Activated T-cell treated with anti-CD3 and anti-CD28 coated beads for 48 hours (primary cell): ENCODE data around the gene OPALIN.

Source experiments
- DNase-seq: peaks from one replicate; pipeline ENCODE4 v3.0.0-alpha.2; 2020; ENCODE audit warnings: low read depth

The OPALIN gene

DNA sequence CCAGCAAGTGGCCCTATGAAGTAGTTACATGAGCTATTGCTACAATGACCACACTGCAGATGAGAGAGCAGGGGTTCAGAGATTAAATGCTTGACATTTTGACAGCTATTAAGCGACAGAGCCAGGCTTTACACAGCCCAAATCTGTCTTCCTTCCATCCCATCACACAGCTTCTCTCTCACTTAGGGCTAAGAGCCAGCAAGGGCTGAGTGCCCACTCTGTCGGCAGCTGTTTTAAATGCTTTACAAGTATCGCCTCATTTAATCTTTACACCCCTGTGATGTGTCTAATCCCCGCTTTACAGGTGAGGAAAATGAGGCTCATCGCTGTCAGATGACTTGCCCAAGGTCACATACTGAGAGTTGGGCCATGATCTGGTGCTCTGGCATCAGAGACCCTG, 15.2 kb upstream of the OPALIN start:
- DNase-seq: no peak

GRCh38 chr10:96371356-96371755, 12.6 kb upstream of the OPALIN start:
- DNase-seq: no peak

DNA sequence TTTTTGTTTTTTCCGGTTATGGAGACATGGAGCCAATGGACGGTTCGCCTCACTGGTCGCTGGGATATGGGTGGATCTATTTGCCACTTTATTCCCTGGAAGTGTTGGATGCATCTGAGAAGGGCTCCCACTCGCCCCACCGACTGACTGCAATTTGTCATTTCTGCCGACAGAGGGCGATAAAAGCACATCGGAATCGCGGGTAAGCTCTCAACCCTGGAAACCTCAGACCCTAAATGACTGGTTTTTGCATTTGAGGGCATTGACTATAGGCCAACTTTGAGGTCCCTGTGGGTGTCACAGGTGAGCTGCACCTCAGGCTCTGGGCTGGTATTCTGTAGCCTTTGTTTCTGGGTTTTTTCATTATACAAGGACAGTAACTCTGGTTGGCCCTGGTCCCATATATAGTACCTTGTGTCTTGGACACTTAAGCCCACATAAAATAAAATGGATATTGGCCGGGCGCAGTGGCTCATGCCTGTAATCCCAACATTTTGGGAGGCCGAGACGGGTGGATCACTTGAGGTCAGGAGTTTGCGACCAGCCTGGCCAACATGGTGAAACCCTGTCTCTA, 11.9 kb upstream of the OPALIN start:
- no peak for DNase-seq

DNA sequence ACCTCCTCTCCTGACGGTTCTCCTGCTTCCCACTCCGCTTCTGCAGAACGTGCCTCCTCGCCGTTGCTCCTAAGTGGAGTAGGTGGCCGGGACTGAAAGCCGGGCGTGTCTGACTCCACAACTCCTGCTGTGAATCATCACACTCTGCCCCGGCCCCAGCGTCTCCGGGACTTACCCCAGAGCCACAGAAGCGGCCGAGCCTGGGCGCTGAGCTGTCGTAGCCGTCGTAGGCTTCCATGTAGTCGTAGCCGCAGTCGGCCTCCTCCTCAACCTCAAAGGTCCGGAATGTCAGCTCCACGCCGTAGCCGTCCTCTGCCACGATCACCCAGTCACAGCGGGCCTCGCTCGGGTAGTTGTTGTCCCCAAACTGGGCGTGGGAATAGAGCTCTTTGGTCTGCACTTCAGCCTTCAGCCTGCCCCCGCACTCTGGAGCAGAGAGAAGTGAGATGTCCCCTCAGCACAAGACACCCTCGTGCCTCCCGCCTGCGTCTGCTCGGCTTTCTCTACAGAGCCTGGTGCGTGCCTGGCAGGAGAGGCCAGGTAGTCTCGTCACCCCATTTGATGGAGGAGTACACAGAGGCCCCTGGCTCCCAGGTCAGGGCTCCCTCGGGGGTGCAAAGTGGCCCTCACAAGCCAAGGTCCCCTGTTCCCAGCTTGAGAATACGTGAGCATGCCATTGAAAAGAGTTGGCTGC, 11.2 kb upstream of the OPALIN start:
- no peak for DNase-seq

DNA sequence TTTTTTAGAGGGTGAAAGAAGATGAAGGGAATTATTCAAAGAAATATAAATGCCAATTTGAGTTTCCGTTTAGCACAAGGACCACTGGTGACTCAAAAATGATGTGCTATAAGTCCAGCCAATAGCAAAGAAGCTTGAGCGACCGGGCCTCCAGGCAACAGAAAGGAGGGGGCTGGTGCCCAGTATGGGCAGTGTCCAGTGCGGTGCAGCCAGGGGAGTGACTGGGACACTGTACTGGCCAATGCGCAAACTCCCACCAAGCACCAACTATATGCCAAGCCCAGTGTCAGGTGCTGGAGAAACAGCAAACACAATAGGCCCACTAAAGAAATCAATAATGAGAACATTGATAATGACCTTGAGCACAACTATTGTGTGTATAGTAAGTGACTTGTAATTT, 10.2 kb upstream of the OPALIN start:
- no peak for DNase-seq

GRCh38 chr10:96367470-96367869, 8.7 kb upstream of the OPALIN start:
- DNase-seq: no peak

- no peak for DNase-seq
These were observed 7.7 kb upstream of the OPALIN start for GRCh38 chr10:96366508-96366907.

DNA sequence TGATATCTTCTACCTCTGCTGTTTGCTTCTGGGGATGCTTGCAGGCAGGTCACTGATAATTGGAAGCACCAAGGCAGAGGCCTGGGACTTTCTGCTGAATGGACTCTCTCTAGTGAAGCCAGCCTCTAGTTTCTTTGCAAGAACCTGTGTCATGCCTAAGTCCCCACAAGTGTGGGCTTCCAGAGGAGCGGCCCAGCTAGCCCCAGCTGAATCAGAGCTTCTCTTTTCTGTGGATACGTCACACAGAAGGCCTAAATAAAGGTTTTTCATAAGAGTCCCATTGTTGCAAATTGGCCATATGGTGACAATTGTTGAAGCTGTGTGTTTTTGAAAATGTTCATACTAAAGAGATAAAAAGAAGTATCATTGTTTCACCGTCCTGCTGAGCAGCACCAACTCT, 6.8 kb upstream of the OPALIN start:
- no peak for DNase-seq

GRCh38 chr10:96360766-96361165, 2.0 kb upstream of the OPALIN start:
- DNase-seq: no peak

- no peak for DNase-seq
These were observed 1.5 kb upstream of the OPALIN start for GRCh38 chr10:96360331-96360730.

DNA sequence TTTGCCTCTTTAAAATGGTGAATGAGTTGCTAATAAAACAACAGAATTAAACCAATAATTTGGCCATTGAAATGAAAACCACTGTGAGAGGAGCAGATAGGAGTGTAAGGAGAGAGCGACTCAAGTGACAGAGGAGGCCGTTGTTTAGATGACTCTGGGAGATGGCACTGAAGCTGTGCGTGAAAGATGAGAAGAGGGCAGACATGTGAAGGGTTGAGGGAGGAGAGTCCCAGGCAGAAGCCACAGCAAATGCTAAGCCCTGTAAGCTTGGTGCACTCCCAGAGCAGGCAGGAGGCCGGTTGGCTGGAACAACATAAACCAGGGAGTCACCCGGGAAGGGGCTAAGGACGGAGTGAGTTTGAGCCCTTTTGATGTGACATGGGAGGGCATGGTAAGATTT, 814 bp upstream of the OPALIN start:
- no peak for DNase-seq

DNA sequence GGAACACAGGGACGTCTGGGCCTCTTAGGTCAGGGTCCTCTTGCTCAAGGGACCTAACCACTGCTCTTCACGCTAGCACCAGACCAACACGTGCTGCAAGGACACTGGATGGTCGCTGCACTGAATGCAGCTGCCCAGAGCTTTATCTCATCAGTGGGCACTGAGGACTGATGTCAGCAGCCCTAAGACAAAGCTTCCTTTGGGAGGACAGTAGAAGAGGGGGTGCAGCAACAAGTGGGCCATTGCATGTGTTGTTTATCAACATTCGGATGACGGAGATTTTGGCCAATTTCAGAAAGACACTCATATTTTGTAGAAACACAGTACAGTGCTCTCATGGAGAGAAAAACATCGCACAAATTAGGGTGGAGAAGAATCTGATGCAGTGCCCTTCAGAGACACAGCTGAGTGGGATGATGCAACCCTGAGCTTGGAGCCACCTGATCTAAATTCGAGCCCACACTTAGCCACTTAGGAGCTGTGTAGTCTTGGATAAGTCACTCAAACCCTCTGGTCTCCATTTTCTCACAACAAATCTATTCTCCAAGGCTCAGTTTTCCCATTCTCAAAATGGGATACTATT, 1.7 kb downstream of the OPALIN start:
- no peak for DNase-seq

GRCh38 chr10:96352582-96352981, 6.2 kb downstream of the OPALIN start:
- DNase-seq: no peak

GRCh38 chr10:96352027-96352426, 6.8 kb downstream of the OPALIN start:
- DNase-seq: no peak

DNA sequence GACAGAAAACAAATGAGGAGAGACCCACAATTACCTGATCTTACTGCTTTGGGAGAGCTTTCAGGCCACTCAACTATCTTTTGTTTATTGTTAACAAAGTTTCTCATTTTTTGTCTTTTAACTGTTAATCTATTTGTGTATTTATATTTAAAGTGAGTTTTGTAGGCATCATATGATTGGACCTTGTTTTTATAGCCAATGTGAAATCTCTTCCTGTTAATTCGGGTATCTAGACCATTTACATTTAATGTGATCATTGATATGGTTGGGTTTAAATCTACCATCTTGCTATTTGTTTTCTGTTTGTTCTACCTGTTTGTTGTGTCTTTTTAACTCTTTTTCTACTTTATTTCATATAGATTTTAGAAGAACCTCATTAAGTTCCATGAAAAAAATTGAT, 12.5 kb downstream of the OPALIN start:
- no peak for DNase-seq

DNA sequence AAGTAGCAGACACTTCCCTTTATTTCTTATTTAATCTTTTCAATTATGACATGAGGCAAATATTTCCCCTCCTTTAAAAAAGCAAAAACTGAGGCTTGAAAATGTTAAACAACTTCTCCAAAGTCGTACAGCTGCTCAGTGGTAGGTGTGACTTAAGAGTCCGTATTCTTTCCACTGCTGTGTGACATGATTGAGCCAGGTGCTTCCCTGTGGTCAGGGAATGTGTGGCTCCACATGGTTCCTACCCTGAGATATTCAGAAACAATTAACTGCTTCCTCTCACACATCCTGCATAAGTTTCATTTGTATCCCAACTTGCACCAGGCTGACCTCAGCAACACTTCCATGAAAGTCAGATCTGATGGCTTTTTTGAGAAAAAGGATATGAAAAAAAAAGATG, 13.6 kb downstream of the OPALIN start:
- no peak for DNase-seq

DNA sequence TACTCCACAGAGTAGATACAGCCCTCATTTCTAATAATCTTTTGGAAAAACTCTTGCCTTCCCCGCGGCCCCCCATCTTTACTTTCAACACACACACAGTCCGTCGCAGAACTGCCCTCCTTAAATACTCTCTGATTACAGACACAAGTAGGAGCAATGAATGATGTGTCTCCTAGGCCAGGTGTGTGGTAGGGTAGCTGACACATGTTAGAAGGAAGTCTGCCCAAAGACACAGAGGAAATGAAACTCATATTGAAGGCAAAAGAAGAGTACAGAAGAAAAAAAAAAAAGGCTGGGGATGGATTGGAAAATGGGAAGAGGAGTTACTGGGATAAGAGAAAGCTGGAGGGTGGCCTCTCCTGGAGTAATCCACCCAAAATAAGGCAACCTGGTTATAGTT, 14.6 kb downstream of the OPALIN start:
- no peak for DNase-seq

DNA sequence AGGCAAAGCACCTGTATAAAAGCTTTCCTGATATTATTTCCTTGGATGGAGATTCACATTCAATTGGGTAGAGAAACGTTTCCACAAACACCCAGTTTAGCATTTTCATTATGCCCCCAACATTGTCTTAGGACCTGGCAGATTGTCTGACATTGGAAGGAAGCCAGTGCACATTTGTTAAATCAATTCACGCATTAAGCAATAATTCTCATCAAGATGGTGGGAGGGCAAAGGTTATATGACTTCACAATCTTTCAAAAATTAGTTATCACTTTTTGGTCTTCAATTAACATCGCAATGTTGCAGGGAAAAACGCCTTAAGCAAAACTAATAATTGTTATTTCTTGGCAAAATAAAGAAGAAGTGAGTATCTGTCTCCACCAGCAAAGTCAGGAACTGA, 16.4 kb downstream of the OPALIN start:
- no peak for DNase-seq

GRCh38 chr10:96341219-96342182, 17.3 kb downstream of the OPALIN start:
- peak; percentile 8 for DNase-seq

DNA sequence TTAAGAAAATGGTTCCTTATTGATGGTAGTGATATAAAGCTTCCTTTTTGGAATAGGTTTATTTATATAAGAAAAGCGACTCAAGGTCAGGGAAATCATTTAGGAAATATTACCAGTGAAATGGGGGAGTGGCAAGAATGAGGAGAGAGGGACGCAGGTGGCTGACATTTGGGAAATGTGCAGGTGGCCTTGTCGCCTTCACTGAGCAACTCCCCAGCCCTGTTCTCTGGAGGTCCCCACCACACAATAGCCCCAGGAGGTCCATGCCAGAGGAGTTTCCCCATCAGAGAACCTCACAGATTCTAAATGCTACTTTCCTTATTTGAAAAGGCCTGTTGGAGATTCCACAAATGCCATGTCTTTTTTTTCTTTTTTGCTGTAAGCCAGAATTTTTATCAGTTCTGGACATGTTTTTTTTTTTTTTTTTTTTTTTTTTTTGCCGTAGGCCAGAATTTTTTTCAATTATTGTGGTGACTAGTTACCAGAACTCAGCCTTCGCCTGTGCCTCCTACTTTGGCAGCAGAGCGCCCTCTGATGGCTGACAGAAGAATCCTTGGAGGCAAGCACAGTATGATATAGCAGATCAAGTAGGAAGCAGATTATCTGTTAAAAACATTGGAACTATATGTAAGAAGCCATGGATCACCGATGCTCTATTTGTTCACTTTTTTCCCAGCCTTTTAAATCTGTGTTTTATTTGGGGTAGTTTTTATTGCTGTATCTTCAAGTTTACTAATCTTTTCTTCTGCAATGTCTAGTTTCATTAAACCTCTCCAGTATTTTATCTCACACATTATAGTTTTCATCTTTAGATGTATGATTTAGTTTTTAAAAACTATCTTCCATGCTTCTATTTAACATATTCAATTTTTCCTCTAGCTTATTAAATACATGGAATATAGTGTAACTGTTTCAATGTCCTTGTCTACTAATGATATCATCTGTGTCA, 18.6 kb downstream of the OPALIN start:
- peak; percentile 41 for DNase-seq

- DNase-seq: no peak
These were observed 19.4 kb downstream of the OPALIN start for GRCh38 chr10:96339383-96339782.
